Stimulated activated CD4-positive, alpha-beta T cell treated with anti-CD3 and anti-CD28 coated beads, Interleukin-1b, Interleukin-23, amount 100 ng/mL, for 1 hour (primary cell): ENCODE results near the gene TREM2.
"Not testable (repeated sequence)": the region's sequence is repeated elsewhere in the genome, so short reads cannot be mapped to it uniquely, and the experiment has no call there.

Experiments used
- DNase-seq, 2 donors: peaks; one replicate each; pipeline ENCODE4 v3.0.0-alpha.2; 2020; ENCODE audit warnings: low read depth in 2 of 2

Gene TREM2

DNA sequence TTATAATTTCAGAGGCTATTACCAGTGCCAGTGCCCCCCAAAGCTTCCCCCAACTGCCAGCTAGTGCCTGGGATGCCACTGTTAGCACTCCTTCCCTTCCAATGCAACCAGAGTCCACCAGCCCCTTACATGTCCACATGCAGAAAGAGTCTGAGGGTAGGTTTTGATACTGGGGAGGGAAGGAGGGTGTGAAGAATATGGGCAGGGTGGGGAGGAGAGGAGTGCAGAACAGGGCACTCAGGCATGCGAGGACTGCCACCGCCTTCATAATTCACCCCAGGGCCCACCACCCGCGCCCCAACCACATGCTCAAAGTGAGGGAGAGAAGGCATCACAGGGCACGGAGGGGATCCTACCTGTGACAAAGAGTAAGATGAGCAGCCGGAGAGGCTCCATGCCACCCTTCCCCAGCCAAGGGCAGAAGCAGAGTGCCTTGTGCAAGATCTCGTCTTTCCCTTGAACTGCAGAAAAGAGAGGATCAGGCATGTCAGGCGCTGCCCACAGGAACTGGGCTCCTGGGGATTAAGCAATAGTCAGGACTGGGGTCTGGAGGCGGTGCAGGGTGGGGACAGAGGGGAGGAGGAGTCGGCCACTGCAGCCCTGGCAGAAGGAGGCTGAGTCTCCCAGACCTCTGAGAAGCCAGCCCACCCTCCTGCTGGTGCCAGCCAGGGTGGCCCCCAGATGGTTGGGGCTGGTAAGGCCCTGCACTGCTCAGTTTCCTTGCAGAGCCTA, at the start of gene TREM2:
TREM2 (minus strand) TSS at position 430 of the 732 bp plus-strand sequence; CDS start at position 396, 34 bp downstream.
- no peak for DNase-seq

DNA sequence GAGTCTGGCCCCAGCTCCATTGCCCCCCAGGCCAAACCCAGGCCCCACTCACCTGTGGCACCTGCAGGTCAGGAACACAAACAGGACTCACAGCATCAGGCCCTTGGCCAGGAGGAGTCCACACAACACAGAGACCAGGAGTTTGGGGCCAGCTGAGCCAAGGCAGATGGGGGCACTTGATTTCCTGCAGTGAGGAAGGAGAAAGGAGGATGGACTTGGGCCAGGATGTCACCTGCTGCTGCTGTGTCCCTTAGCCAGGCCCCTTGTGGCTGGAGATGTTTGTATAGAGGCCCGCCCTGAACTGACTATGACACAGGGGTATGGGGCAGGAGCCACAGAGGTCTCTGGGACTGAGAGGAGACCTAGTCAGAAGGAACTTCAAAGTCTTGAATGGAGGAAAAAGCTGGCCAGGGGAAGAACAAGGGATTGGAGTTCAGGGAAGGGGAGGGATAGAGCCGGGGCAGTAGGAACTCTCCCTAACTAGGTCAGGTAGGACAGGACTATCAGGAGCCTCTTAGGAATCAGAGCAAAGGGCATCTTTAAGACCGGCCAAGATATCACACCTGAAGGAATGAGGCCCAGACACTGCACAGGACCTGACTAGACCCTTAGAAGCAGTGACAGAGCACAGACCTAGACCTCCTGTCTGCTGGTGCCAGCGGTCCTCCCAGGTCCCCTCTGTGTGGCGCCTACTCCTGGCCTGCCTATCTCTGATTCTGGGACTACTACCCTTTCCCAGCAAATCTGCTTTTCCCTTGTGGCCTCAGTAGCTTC, 46.8 kb upstream of the TREM2 start:
- no peak for DNase-seq

DNA sequence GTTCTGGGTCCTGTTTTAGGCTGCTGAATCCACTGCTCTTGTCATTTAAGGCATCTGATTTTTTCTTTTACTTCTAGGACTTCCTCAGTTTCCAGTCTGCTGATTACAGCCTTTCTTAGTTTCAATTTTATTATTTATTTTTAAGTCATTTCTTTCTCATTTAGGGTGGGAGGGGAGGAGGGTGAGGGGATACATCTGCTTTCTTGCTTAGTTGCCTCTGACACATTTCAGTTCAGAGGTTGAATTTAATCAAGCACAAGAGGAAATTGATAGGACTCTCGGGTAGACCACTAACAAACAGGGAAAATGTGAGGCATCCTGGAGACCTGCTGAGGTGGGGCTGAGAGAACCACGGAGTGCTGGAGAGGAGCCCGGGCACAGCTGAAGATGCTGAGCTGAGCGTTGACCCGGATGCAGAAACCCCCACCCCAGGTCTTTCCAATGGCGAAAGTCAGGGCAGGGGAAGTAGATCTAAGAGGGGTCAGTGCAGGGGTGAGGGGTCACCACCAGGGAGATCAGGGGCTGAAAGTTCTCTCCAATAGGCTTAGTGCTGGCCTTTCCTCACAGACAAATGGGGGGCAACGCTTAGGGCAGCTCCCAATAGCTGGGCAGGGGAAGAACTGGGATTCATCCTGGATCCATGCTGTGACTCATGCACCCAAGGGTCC, 45.7 kb upstream of the TREM2 start:
- no peak for DNase-seq

DNA sequence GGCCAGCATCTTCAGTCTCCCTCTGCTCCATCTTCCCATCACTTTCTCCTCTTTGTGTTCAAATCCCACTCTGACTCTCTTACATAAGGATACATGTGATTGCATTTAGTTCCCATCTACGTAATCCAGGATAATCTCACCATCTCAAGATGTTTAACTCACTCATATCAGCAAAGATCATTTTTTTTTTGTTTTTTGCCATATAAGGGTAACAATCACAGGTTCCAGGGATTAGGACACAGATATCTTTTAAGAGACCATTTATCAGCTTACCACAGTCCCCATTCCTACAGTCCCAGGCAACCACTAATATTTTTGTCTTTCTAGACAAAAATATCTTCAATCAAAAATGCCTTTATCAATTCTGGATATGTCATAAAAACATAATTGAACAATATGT, 41.2 kb upstream of the TREM2 start:
- DNase-seq = no peak

DNA sequence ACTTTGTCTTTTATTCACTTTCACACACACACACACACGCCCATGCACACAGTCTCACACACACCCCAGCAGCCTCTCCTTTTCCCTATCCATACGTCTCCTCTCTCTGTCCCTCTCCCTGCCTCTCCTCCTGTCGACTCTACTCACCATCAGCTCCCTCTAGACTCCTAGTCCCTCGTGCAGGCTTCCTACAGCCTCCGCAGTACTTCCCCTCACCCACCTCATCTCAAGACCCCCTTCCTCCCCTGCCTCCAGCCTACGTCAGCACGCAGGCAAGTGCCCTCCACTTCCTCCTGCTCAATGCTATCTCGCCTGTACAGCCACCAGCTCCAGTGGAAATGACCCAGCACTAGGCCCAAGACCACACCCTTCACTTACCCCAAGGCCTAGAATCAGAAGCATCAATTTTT, 38.9 kb upstream of the TREM2 start:
- DNase-seq = no peak

DNA sequence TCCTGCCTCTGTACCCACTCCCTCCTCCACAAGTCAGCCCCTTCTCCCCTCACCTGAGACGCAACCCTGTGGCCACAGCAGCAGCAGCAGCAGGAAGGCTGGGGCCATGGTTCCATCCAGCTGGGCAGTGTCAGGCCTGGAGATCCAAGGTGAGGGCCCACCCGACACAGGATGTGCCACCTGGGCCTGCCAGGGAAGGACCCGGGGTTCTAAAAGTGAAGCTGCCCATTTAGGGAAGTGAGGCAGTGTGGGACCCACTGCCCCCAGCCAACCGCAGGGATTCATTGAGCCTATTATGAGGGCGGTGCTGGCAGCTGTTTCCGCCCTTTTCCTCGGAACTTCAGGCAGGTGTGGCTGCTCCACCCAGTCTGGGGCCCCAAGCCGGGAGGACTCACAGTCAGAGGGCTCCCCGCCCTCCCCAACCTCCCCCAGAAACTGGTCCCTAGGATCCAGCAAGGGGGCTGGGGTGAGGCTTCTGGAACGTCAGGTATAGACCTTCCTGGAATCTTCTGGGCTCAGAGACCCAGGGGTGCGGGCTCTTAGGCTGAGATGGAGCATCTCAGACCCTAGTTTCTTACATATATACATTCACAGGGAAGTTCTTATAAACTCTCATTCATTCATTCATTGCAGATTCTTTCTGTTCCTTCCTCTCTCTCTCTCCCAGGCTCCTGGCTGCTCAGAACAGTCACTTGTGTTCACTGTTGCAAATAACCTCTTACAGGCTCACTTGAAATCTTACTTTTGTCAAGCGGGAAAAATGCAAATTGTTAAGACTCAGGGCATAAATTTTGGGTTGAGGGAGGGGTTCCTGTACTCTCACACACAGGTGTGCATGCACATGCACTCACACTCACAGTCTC, 38.2 kb upstream of the TREM2 start, which contains the start of gene TREML2:
TREML2 (minus strand) TSS at position 249 of the 863 bp plus-strand sequence; CDS start at position 108, 141 bp downstream.
- no peak for DNase-seq

DNA sequence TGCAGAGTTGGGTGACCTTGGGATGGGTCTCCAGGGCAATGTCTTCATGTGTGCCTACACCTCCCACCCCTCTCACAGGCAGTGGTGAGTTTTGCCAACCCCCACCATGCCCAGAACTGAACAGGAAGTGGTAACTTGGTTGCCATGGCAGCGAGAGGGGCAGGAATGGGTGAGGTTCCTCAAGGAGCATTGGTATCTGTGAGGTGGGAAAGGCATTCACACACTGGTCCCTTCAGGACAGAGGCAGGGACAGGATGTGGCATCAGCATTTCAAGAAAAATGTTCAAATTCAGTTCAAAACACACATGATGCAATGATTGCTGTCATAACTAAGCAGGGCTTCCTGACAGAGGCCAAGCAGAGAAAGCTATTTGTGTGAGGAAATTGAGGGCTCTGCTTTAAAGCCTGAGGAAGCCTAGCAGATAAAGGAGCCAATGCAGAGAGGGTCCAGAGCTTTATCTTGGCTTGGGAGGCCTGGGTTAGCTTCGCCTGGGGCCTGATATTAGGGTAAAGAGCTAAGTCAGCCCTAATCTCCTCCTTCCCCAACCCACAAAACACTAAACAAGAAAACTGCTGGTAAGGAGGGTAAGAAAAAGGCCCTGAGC, 37.5 kb upstream of the TREM2 start:
- DNase-seq = no peak

DNA sequence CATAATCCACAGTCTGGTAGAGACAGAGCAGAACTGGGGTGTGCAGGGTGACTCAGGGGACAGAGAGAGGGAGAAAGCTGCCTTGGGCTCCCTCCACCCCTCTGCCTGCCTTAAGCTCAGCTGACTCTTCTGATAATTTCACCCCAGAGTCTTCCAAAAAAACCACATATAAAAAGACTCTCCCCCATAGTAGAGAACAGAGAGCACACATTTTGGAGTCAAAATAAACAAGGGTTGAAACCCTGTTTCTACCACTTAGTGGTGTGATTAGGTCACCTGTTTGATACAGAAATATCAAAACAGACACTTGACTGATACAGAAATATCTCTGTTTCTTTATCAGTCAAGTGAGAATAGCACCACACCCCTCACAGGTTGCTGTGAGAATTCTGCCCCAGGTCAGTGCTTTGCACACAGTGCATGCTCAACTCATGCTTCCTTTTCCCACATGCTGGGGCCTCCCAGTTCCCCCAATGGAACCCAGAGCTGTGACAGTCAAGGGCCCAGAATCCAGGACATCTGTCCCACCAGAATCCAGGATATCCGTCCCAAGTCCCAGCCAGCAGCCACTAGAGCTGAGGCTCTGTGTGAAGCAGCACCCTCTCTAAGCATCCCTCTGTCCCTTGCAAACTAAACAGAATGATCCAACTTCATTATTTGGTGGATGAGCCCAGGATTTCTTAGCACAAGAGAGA, 36.8 kb upstream of the TREM2 start:
- DNase-seq = no peak

DNA sequence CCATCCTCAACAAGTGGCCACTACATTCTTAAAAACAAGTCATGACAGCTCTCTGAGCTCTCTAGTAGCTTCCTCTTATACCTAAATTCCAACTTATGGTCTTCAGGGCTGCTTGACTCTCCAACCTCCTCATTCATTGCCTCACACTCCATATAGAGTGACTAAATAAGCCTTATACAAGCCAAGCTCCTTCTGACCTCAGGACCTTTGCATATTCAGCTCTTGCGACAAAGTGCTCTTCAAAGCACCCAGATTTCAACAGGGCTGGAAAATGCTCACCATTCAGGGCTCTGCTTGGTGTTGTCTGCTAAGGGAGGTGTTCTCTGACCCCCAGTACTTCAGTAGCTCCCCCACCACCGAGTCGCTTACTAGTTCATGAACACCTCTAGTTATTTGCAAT, 34.3 kb upstream of the TREM2 start:
- DNase-seq = no peak

DNA sequence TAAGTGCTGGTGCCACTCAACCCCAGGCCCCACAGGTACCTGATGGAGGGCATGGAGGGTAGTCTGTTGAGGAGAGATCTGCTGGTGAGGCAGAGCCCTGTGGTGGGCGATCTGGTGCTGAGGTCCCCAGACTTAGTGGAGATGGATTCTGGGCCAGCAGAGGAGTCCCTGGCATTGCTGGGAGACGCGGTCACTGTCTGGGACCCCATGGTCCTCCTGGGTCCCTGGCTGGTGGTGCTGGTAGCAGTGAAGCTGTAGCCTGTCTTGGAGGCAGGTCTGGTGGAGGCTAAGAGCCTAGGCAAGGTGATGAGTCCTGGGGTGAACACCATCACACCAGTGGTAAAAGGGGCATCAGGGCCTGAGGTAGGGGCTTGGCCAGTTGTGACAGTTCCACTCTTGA, 31.5 kb upstream of the TREM2 start:
- DNase-seq = no peak

DNA sequence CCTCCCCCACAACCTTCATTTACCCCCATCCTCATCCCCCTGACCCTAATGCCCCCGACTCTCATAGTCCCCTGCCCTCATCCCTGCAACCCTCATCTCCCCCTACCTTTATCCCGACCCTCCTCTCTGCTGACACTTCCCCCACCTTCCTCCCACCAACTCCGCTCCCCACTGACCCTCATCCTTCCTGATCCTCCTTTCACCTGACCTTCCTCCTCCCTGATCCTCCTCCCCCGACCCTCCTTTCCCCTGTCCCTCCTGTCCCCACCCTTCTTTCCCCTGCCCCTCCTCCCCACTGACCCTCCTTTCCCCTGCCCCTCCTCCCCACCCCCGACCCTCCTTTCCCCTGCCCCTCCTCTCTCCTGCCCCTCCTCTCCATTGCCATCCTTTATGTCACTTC, 31.0 kb upstream of the TREM2 start:
- no peak for DNase-seq

DNA sequence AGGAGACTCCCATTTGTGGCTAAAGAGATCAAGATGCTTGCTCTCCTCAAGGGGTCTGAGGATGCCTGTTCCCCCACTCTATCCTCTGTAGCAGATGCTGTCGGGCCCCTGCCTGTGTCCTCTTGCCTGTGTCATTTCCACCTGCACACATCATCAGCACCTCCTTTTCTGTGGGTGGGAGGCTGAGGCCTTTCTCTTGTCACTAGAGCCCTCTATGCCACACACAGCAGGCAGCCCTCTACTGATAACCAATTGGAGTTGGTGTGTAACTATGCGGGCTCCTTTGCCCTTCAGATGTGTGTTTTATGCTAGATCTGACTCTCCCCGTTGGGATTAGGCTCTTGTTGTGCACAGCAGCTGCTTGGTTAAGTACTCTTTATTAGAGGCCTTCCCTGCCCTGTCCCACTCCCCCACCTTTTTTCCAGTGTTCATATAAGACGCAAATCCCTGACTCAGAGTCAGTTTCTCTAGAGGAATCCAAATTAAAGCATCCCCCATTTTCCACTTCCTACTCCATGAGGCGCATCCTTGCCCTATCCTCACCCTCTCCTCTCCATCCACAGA, 30.3 kb upstream of the TREM2 start:
- DNase-seq = no peak

DNA sequence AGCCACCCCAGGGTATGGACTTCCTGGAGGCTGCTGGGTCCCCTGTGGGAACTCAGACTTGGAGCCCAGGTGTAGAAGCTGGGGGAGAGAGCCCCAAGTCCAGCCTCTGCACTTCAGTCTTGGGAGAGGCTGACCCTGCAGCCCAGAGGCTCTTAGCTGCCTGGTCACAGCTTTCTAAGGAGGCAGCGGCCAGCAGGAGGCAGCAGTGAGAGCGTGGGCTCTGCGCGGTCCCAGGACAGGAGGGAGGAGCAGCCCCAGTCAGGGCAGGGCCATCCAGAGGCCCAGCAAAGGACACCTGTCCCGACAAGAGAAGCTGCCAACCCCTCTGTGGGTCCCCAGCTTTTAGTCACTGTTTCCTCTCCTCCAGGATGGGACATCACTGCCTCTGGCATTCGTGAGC, 28.7 kb upstream of the TREM2 start:
- peak in 1 of 2 donors; percentile 21 for DNase-seq

DNA sequence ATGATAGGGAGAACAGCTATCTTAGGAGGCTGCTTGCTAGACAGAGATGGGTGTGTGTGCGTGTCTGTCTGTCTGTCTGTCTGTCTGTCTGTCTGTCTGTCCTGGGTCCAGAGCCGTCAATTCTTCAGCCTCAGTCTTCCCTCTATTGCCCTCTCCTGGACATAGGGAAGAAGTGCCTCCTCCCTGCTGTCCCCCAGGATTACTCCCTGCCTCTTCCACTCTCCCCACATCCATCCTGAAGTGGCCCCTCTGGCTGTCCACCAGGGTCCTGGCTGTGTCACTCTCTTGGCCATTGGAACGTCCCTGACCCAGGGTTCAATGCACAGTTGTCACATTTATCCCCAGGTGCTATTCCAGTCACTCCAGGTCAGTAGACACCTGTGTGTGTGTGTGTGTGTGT, 27.9 kb upstream of the TREM2 start:
- no peak for DNase-seq

DNA sequence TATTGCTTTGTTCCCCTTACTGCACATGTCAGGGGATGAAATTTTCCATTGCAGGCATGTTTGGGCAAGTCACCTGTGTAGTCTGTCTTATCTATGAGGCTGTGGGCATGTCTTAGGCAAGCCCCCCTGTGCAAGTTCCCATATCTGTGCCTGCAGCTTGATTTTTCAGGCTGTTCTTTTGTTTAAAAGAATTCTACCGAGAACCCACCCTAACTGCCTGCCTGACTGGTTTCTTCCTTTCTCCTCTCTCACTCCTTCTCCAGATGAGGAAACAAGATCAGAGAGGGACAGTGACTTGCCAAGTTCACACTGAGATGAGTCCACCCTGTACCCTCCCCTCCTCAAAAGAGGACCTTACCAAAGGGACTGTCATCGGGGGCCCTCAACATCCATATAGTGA, 27.1 kb upstream of the TREM2 start:
- DNase-seq = no peak

DNA sequence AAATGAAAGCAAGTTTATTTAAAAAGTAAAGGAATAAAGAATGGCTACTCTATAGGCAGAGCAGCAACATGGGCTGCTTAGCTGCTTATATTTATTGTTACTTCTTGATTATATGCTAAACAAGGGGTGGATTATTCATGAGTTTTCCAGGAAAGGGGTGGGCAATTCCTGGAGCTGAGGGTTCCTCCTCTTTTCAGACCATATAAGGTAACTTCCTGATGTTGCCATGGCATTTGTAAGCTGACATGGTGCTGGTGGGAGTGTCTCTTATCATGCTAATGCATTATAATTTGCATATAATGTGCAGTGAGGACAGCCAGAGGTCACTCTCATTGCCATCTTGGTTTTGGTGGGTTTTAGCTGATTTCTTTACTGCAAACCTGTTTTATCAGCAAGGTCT, 26.1 kb upstream of the TREM2 start:
- not testable (repeated sequence) for DNase-seq

DNA sequence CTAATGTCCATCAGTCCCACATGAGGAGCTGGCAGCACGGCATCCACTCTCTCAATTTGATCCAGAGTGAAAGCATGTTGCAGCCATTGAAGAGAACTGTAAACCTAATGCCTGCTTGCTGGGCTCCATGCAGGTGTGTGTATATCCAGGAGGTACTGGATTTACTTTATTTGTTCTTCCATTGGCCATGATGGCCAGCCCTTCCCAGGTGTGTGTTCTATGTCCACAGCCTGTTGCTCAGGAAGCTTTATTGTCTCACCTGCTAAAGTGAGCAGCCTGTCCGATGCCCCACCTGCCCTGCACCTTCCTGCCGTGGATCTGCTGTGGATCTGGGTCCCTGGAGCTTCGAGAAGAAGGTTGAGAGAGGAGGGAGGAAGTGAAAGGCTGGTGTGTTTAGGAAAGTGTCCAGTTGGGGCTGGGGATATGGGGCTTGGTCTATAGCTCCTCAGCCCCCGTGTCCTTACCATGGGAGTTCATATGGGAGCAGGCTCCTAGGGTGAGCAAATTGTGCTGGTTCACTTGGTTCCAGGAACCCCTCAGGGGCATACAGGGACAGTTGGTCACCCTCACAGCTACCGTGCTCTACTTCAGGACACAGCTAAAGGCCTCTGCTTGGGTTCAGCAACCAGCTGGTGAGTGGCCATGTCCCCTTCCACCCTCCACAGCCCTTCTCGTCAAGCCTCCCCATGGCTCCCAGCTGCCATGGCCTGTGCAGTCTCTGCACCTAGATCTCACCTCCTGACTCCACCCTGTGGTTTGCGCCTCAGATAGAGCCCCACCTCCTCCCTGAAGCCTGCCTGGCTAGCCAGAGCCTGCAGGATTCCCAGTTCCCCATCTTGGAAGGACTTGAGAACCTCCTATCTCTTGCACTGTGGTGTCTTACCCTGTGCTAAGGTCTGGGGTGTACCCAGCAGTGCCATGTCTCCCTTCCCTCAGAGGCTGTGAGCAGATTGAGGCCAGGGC, 25.3 kb upstream of the TREM2 start:
- DNase-seq = no peak

DNA sequence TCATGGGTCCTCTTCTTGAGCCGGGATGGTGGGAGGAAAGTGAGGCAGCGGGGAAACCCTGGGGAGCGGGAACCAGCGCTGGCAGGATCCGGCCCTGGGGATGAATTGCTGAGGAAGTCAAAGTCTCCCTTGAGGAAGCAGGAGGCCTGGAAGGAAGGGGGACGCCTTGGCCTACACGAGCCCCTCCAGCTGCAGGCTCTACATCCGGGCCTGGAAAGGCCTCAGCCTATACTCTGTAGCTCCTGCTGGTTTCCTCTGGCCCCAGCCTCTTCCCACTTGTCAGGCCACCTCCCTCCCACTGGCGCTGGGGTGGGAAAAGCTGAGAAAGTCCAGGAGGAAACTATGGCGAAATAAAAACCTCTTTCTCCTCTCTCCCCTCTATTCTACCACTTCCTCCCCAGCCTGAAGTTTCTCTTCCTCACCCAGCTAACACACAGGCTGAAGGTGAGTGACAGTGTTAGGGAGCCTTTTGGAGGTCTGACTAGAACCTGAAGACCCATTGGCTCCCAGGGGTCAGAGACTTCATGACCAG, 23.2 kb upstream of the TREM2 start:
- DNase-seq = no peak

DNA sequence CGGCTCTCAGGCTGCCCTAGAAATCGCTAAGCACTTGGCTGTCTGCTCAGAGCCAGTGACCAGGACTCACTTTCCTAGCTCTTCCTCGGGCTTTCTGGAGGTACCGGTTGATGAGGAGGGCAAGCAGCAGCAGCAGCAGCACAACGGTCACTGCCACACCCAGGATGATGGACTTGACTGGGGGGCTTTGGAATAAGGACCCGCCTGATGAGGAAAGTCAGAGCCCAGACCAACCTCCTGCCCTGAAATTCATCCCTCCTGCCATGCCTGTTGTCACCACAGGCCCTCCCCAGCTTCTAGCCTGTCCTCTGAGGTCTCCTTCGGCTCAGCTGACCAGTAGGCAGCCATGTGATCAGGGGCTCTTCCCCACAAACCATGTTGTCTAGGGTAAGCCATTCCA, 21.8 kb upstream of the TREM2 start:
- no peak for DNase-seq
